Activated T-helper 9 cell treated with anti-CD3 and anti-CD28 coated beads, Interleukin-2, amount 50 U/mL, for 16 hours (primary cell): ENCODE data around the gene HNRNPUL2.
A peak's percentile ranks its signal among the peaks of the same experiment; 100 is the strongest.
"Not testable (repeated sequence)": the region's sequence is repeated elsewhere in the genome, so short reads cannot be mapped to it uniquely, and the experiment has no call there.

Source experiments
- DNase-seq: peaks from one replicate; pipeline ENCODE4 v3.0.0-alpha.2; 2020; ENCODE audit warnings: low read depth

The HNRNPUL2 gene

GRCh38 chr11:62703921-62704320, 23.3 kb downstream of the HNRNPUL2 start:
- DNase-seq, result not testable (repeated sequence)

GRCh38 chr11:62702246-62702645, 25.0 kb downstream of the HNRNPUL2 start:
- DNase-seq, result no peak

- DNase-seq, result peak; percentile 57
Observed at GRCh38 chr11:62694455-62695167, 32.6 kb downstream of the HNRNPUL2 start.

GRCh38 chr11:62693624-62694023, 33.6 kb downstream of the HNRNPUL2 start:
- not testable (repeated sequence) for DNase-seq

- no peak for DNase-seq
Observed at GRCh38 chr11:62689421-62690183, 37.7 kb downstream of the HNRNPUL2 start, which contains the start of gene LRRN4CL. Gene LRRN4CL (minus strand): TSS chr11:62689530. CDS start chr11:62688508, 1,022 bp downstream.

- no peak for DNase-seq
Observed at GRCh38 chr11:62688491-62688890, 38.8 kb downstream of the HNRNPUL2 start.

GRCh38 chr11:62687508-62688396, 39.5 kb downstream of the HNRNPUL2 start:
- DNase-seq, result no peak

GRCh38 chr11:62682518-62682917, 44.7 kb downstream of the HNRNPUL2 start:
- DNase-seq, result no peak

- DNase-seq, result no peak
Observed at GRCh38 chr11:62680825-62681240, 46.4 kb downstream of the HNRNPUL2 start.

- peak; percentile 76 for DNase-seq
Observed at GRCh38 chr11:62678770-62679696, 48.2 kb downstream of the HNRNPUL2 start, which contains the start of gene UBXN1. Gene UBXN1 (minus strand): TSS chr11:62679073. CDS start chr11:62678923, 150 bp downstream.

- DNase-seq, result no peak
Observed at GRCh38 chr11:62678433-62678769, 48.9 kb downstream of the HNRNPUL2 start.

GRCh38 chr11:62677714-62678113, 49.5 kb downstream of the HNRNPUL2 start:
- DNase-seq, result no peak

GRCh38 chr11:62677156-62677555, 50.1 kb downstream of the HNRNPUL2 start:
- DNase-seq, result no peak

- DNase-seq, result no peak
Observed at GRCh38 chr11:62676698-62677097, 50.6 kb downstream of the HNRNPUL2 start.

GRCh38 chr11:62675415-62675814, 51.8 kb downstream of the HNRNPUL2 start:
- DNase-seq, result not testable (repeated sequence)

- DNase-seq, result no peak
Observed at GRCh38 chr11:62673196-62673525, 54.1 kb downstream of the HNRNPUL2 start.

GRCh38 chr11:62671608-62672389, 55.5 kb downstream of the HNRNPUL2 start, which contains the start of the genes LBHD1 and UQCC3:
Gene LBHD1 (minus strand): TSS chr11:62672267. CDS start chr11:62670031, 2,236 bp downstream.
Gene UQCC3 (plus strand): TSS chr11:62671673. CDS start chr11:62671746, 73 bp downstream.
- peak; percentile 54 for DNase-seq

GRCh38 chr11:62671236-62671607, 56.0 kb downstream of the HNRNPUL2 start:
- peak; percentile 24 for DNase-seq

GRCh38 chr11:62669420-62670161, 57.7 kb downstream of the HNRNPUL2 start:
- DNase-seq, result no peak
